ENCODE results near the gene ABITRAM. TPM values are rescaled to one million over a fixed set of nuclear protein-coding genes. Genes with fewer than 3 reads are reported as not detected.

Gene ABITRAM
- total RNA-seq, 2 experiments from 2014 or later = 12.3 to 12.5 TPM

Other genes starting within 250 kb of the ABITRAM start
- not detected for gene ACTL7B, start 78.4 kb upstream of the ABITRAM start, total RNA-seq
- not detected for gene ACTL7A, start 72.1 kb upstream of the ABITRAM start, total RNA-seq
- 10 to 100 TPM; 32.3 to 37.6 TPM for gene ELP1, start 276 bp upstream of the ABITRAM start, total RNA-seq
- gene CTNNAL1, start 79.1 kb downstream of the ABITRAM start, total RNA-seq = 10 to 100 TPM; 20.9 to 22.4 TPM
- gene TMEM245, start 185.5 kb downstream of the ABITRAM start, total RNA-seq = 10 to 100 TPM; 30.4 to 32.7 TPM
- gene FRRS1L, start 232.8 kb downstream of the ABITRAM start, total RNA-seq = not detected